ENCODE results near the gene SLC24A3. TPM values are rescaled to one million over a fixed set of nuclear protein-coding genes. Genes with fewer than 3 reads are reported as not detected.

The SLC24A3 gene
- total RNA-seq, 1 donor from 2014 or later: 7.1 TPM

- DNase-seq: no peak
Observed at GRCh38 chr20:19713822-19714578, 501.6 kb downstream of the SLC24A3 start.

- no peak for DNase-seq
Observed at GRCh38 chr20:19714579-19714840, 502.1 kb downstream of the SLC24A3 start.

GRCh38 chr20:19715986-19716385 is 503.5 kb downstream of the SLC24A3 start:
- DNase-seq: no peak

- no peak for DNase-seq
Observed at GRCh38 chr20:19718880-19719279, 506.4 kb downstream of the SLC24A3 start.

GRCh38 chr20:19720991-19721390 is 508.5 kb downstream of the SLC24A3 start:
- no peak for DNase-seq

- DNase-seq: no peak
Observed at GRCh38 chr20:19723051-19723450, 510.6 kb downstream of the SLC24A3 start.

- no peak for DNase-seq
Observed at GRCh38 chr20:19723813-19724430, 511.5 kb downstream of the SLC24A3 start.

GRCh38 chr20:19725373-19725772 is 512.9 kb downstream of the SLC24A3 start:
- DNase-seq: no peak

- peak; percentile 45 for DNase-seq
Observed at GRCh38 chr20:19725814-19726525, 513.5 kb downstream of the SLC24A3 start.

GRCh38 chr20:19727251-19727847 is 514.9 kb downstream of the SLC24A3 start:
- no peak for DNase-seq

GRCh38 chr20:19729672-19730071 is 517.2 kb downstream of the SLC24A3 start:
- DNase-seq: no peak

- no peak for DNase-seq
Observed at GRCh38 chr20:19730706-19731105, 518.3 kb downstream of the SLC24A3 start.

- DNase-seq: no peak
Observed at GRCh38 chr20:19734811-19735210, 522.4 kb downstream of the SLC24A3 start.

GRCh38 chr20:19735446-19735845 is 523.0 kb downstream of the SLC24A3 start:
- DNase-seq: peak; percentile 50

- DNase-seq: no peak
Observed at GRCh38 chr20:19737025-19737424, 524.6 kb downstream of the SLC24A3 start.

- DNase-seq: no peak
Observed at GRCh38 chr20:19738951-19739350, 526.5 kb downstream of the SLC24A3 start.

- DNase-seq: no peak
Observed at GRCh38 chr20:19739351-19739750, 526.9 kb downstream of the SLC24A3 start.

- no peak for DNase-seq
Observed at GRCh38 chr20:19740512-19740911, 528.1 kb downstream of the SLC24A3 start.

GRCh38 chr20:19741924-19742323 is 529.5 kb downstream of the SLC24A3 start:
- DNase-seq: peak; percentile 74

- no peak for DNase-seq
Observed at GRCh38 chr20:19742974-19743639, 530.7 kb downstream of the SLC24A3 start.

- no peak for DNase-seq
Observed at GRCh38 chr20:19743640-19743995, 531.2 kb downstream of the SLC24A3 start.

- no peak for DNase-seq
Observed at GRCh38 chr20:19745106-19745505, 532.7 kb downstream of the SLC24A3 start.

- no peak for DNase-seq
Observed at GRCh38 chr20:19745584-19745983, 533.1 kb downstream of the SLC24A3 start.
